Activated CD8-positive, alpha-beta T cell treated with anti-CD3 and anti-CD28 coated beads for 36 hours (primary cell): ENCODE measurements around the gene PSMG3. TPM values are rescaled to one million over a fixed set of nuclear protein-coding genes. Genes with fewer than 3 reads are reported as not detected.

Source experiments
- ATAC-seq: fragments of 200-7000 bp; cut with Tn5 transposase; one replicate; pipeline ENCODE4 v1.10.0; 2021; ENCODE audit warnings: mild to moderate bottlenecking, moderate library complexity
- CTCF ChIA-PET: fragments of 350-600 bp; sonication (Branson Sonifier 250); formaldehyde crosslinking; loops from one replicate; lab custom pipeline; 2021; ENCODE audit warnings: antibody characterized with exemption; lab: Charles Lee
- POLR2A ChIA-PET: fragments of 350-600 bp; sonication (Branson Sonifier 250); formaldehyde crosslinking; loops from one replicate; lab custom pipeline; 2021; ENCODE audit warnings: antibody characterized with exemption; lab: Charles Lee
- DNase-seq: peaks from one replicate; pipeline ENCODE4 v3.0.0-alpha.2; 2020
- H3K27ac Mint-ChIP-seq: one replicate; pipeline ENCODE4 v1.8.0; 2021; ENCODE audit warnings: mild to moderate bottlenecking, mixed read lengths
- H3K27me3 Mint-ChIP-seq: one replicate; pipeline ENCODE4 v1.8.0; 2021; ENCODE audit warnings: mixed read lengths
- H3K36me3 Mint-ChIP-seq: one replicate; pipeline ENCODE4 v1.8.0; 2021; ENCODE audit warnings: low read depth, mixed read lengths
- H3K4me1 Mint-ChIP-seq: one replicate; pipeline ENCODE4 v1.8.0; 2021; ENCODE audit warnings: low read depth, mixed read lengths
- H3K4me3 Mint-ChIP-seq: one replicate; pipeline ENCODE4 v1.8.0; 2021; ENCODE audit warnings: mild to moderate bottlenecking, moderate library complexity, mixed read lengths
- H3K9me3 Mint-ChIP-seq: one replicate; pipeline ENCODE4 v1.8.0; 2021; ENCODE audit warnings: mixed read lengths
- intact Hi-C: fragments of 100-400 bp; cut with micrococcal nuclease; formaldehyde crosslinking; loops from one replicate; pipeline ENCODE4 v1.10.0; 2022
- total RNA-seq, 2 experiments: library from RNA; stranded (reverse); gene quantifications; one replicate each; pipeline ENCODE4 v1.2.3, GENCODE V29; 2021
- TF ChIP-seq, protein P1 (sequence below): fragments of 200-600 bp; IDR thresholded peaks from one replicate; pipeline ENCODE4 v1.8.0; 2022; ENCODE audit warnings: antibody characterized with exemption, mild to moderate bottlenecking

PSMG3 gene
- total RNA-seq, 2 experiments from 2014 or later: 38.9 to 41.5 TPM

DNA sequence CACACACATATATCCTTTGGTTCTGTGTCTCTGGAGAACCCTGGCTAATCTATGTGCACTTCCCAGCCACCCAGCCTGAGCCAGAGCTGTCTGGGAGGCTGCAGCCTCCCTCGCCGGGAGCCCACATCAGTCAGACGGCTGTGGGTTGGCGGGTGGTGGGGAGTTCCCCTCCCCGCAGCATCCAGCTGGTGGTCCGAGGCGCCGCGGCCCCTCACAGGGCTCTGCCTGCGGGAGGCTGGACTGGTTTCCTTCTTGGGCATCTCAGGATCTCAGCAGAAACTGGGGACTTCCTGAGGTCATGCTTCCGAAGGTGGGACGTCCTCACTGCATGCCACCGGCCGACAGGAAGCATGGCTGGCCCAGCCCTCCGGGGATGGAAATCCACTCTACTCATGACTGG is 22.0 kb upstream of the PSMG3 start:
- ChIA-PET POLR2A (no interaction called here), CTCF (interaction anchor here (2.1 kb wide), 1 partner anchor 13 kb away, joined by 10 read pairs; no protein-coding TSS in a partner anchor)
- H3K27me3 Mint-ChIP-seq: peaks cover 30% of the 10 kb centered on the region
- ATAC-seq (peak; percentile 48), DNase-seq (peak; percentile 50)
- peak overlapping the region; percentile 4 for H3K4me3 Mint-ChIP-seq
- peaks cover 26% of the 10 kb centered on the region for H3K4me1 Mint-ChIP-seq
- peaks cover 6% of the 10 kb centered on the region for H3K9me3 Mint-ChIP-seq
- TF ChIP-seq, protein P1, sequence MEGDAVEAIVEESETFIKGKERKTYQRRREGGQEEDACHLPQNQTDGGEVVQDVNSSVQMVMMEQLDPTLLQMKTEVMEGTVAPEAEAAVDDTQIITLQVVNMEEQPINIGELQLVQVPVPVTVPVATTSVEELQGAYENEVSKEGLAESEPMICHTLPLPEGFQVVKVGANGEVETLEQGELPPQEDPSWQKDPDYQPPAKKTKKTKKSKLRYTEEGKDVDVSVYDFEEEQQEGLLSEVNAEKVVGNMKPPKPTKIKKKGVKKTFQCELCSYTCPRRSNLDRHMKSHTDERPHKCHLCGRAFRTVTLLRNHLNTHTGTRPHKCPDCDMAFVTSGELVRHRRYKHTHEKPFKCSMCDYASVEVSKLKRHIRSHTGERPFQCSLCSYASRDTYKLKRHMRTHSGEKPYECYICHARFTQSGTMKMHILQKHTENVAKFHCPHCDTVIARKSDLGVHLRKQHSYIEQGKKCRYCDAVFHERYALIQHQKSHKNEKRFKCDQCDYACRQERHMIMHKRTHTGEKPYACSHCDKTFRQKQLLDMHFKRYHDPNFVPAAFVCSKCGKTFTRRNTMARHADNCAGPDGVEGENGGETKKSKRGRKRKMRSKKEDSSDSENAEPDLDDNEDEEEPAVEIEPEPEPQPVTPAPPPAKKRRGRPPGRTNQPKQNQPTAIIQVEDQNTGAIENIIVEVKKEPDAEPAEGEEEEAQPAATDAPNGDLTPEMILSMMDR: no peak
- intact Hi-C loops: no loop called here
- H3K36me3 Mint-ChIP-seq: peaks cover 5% of the 10 kb centered on the region
- H3K27ac Mint-ChIP-seq: no peak overlapping the region

DNA sequence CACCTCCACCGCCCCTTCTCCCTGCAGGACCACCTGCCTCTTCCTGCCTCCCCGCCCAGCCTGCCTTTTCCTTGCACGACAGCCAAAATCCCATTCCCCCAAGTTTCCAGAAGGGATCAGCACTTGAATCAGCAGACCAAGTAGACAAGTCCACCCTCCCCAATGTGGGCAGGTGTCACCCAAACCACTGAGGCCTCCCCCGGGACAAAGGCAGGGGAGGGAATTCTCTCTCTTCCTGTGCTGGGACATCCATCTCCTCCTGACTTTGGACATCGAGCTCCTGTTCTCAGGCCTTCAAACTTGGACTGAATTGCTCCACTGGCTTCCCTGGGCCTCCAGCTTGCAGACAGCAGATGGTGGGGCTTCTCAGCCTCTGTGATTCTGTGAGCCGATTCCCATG is 21.6 kb upstream of the PSMG3 start:
- Mint-ChIP-seq H3K4me3 (no peak overlapping the region), H3K4me1 (peaks cover 26% of the 10 kb centered on the region), H3K9me3 (peaks cover 6% of the 10 kb centered on the region), H3K27ac (no peak overlapping the region), H3K27me3 (peaks cover 30% of the 10 kb centered on the region), H3K36me3 (peaks cover 5% of the 10 kb centered on the region)
- intact Hi-C loops: no loop called here
- DNase-seq: no peak
- CTCF ChIA-PET: interaction anchor here (2.1 kb wide), 1 partner anchor 12 kb away, joined by 10 read pairs; no protein-coding TSS in a partner anchor
- TF ChIP-seq, protein P1: no peak
- POLR2A ChIA-PET: no interaction called here
- no peak for ATAC-seq

DNA sequence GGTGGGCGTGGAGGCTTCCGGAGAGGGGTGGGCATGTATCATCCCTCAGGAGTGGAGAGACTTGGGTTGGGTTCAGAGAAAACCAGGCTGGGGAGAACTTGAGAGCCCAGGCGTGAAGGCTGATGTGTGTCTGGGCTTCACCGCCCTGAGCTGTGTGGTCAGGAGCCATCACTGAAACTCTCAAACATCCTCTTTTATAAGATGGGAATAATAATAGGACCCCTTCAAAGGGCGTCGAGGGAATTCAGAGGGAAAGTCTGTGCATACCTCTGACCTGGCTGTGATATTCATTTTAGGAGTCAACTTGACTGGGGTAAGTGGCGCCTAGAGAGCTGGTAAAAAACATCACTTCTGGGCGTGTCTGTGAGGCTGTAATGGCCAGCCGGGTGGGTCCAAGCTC is 21.1 kb upstream of the PSMG3 start:
- Mint-ChIP-seq H3K27me3 (peaks cover 30% of the 10 kb centered on the region), H3K27ac (no peak overlapping the region), H3K4me3 (no peak overlapping the region), H3K4me1 (peaks cover 26% of the 10 kb centered on the region), H3K36me3 (peaks cover 5% of the 10 kb centered on the region), H3K9me3 (peaks cover 6% of the 10 kb centered on the region)
- no peak for DNase-seq
- ATAC-seq: no peak
- CTCF ChIA-PET: interaction anchor here (2.1 kb wide), 1 partner anchor 12 kb away, joined by 10 read pairs; no protein-coding TSS in a partner anchor
- TF ChIP-seq, protein P1: no peak
- intact Hi-C loops: no loop called here
- POLR2A ChIA-PET: no interaction called here

DNA sequence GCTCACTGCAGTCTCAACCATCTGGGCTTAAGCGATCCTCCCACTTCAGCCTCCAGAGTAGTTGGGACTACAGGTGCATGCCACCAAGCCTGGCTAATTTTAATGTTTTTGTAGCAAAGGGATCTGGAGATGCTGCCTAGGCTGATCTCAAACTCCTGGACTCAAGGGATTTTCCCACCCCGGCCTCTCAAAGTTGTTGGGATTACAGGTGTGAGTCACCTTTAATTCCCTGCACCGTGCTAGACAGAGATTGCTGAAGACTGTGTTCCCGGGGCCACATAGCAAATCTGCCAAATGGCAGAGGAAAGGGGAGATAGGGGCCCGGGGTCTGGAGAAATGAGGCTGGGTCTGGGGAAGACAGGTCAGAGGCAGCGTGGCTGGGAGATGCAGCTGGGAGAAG is 20.6 kb upstream of the PSMG3 start:
- ATAC-seq (no peak), DNase-seq (no peak)
- H3K4me1 Mint-ChIP-seq: peaks cover 26% of the 10 kb centered on the region
- H3K4me3 Mint-ChIP-seq: no peak overlapping the region
- POLR2A ChIA-PET: no interaction called here
- peaks cover 5% of the 10 kb centered on the region for H3K36me3 Mint-ChIP-seq
- H3K27ac Mint-ChIP-seq: no peak overlapping the region
- intact Hi-C loops: no loop called here
- H3K9me3 Mint-ChIP-seq: peaks cover 6% of the 10 kb centered on the region
- H3K27me3 Mint-ChIP-seq: peaks cover 30% of the 10 kb centered on the region
- CTCF ChIA-PET: no interaction called here
- TF ChIP-seq, protein P1: no peak

DNA sequence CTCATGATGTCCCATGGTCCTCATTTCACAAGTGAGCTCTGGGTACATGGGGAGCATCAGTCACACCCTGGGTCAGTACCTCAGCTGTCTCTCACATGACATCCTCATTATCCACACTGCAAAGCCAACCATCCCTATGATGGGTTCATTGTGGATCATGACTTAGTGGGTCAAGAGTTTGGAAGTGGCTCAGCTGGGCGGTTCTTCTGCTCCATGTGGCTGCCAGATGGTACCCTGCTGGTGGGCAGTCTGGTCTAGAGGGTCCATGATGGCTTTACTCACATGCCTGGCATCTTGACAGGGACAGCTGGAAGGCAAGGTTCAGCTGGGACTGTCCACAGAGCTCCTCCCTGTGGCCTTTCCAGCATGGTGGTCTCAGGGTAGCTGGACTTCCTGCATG is 19.1 kb upstream of the PSMG3 start:
- ATAC-seq (no peak), DNase-seq (no peak)
- H3K4me3 Mint-ChIP-seq: no peak overlapping the region
- ChIA-PET POLR2A (no interaction called here), CTCF (interaction anchor here (0.7 to 2.1 kb wide), 2 partner anchors 8 to 10 kb away, joined by 3 to 9 read pairs; no protein-coding TSS in a partner anchor)
- no peak overlapping the region for H3K27ac Mint-ChIP-seq
- H3K27me3 Mint-ChIP-seq: peaks cover 30% of the 10 kb centered on the region
- TF ChIP-seq, protein P1: no peak
- intact Hi-C loops: no loop called here
- peaks cover 5% of the 10 kb centered on the region for H3K36me3 Mint-ChIP-seq
- peaks cover 26% of the 10 kb centered on the region for H3K4me1 Mint-ChIP-seq
- peaks cover 6% of the 10 kb centered on the region for H3K9me3 Mint-ChIP-seq
